HG02970 (cell line): Measurements from ENCODE around the gene CEP126.
A peak's percentile ranks its signal among the peaks of the same experiment; 100 is the strongest.

Experiments
- ATAC-seq: cut with Tn5 transposase; IDR thresholded peaks from one replicate; pipeline ENCODE4 v1.9.1; 2021; ENCODE audit warnings: mild to moderate bottlenecking, moderate library complexity, moderate number of reproducible peaks; ENCODE audit not compliant: unreplicated experiment, low FRiP score

The CEP126 gene

DNA sequence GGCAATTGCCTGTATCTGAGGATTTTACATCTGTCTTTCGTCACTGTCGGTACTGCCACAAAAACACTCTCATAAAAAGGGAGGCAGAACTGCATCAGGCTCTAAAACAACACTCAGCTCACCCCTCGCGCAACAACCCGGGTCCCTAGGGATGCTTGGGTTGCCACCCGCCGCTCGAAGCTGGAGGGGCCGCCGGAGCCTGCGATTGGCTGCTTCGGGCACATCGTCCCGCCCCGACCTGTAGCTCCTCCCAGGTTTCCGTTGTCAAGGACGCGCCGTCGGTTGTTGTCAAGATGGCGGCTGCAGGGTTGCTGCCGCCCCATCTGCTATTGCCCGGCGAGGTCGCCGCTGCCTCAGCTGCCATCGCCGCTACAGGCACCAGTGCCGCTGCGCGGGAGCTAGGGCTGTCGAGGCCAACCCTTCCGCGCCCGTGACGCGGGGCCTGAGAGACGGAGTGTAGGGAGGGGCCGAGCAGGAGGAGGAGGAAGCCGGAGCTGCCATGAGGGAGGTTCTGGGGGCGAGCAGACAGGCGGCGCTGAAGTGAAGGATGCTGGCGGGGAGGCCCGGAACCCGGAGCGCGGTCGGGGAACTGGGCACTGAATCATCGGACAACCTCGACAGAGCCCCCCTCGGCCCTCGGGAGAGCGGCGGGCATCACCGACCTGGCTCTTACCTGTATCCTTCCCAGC lies at the start of gene CEP126:
TSS of gene CEP126 (plus strand) at position 273 of the 689 bp plus-strand sequence. CDS start at position 548, 275 bp downstream.
- ATAC-seq, result peak; percentile 100

- ATAC-seq, result no peak
Measured at GRCh38 chr11:101866619-101867491, 48.0 kb upstream of the CEP126 start.

GRCh38 chr11:101867951-101868350 lies 46.9 kb upstream of the CEP126 start:
- ATAC-seq, result no peak

GRCh38 chr11:101870510-101870909 lies 44.3 kb upstream of the CEP126 start:
- no peak for ATAC-seq

DNA sequence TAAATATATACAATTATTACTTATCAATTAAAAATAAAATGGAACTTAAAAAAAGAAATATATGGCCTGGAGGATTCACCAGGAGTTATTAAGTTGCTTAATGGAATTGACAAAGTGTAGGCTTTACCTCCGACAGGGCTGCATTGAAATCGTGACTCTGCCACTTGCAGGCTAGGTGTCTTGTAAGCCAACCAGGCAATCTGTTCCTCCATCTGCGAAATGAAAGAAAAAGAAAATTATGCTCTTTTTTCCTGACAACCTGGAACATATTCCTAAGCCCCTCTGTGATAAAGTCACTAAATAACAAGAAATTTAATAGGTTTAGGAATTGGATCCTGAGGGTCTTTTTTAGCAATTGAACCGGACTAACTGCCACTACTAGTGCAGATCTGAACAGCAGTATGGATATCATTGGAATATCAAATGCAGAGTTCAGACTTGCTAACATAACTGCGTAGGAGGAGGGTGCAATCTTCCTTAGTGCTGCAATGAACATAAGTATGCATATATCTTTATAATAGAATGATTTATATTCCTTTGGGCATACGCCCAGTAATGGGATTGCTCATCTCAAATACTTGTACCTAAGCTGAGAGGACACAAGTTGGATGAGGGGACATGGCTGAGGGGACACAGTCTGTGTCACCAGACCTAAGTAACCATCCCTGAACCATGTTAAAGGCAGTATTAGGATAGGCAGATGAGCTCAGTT lies 42.5 kb upstream of the CEP126 start:
- ATAC-seq, result no peak

DNA sequence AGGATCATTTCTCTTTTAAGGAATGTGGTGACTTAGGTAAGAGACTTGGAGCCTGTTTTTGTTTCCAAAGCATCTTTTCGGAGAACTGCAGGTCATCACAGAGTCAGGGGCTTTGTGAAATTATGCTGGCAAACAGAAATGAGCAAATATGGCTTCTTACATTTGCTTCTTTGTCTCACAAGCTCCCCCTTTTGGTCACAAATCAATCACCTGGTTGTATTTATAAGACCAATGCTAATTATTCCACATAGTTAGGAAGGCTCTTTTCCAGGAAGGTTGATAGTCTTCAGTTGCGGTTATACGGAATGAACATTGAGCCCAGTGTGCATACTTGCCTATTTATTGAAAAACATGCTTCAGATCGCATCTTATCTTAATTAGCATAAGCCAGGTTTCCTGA lies 34.6 kb upstream of the CEP126 start:
- no peak for ATAC-seq

DNA sequence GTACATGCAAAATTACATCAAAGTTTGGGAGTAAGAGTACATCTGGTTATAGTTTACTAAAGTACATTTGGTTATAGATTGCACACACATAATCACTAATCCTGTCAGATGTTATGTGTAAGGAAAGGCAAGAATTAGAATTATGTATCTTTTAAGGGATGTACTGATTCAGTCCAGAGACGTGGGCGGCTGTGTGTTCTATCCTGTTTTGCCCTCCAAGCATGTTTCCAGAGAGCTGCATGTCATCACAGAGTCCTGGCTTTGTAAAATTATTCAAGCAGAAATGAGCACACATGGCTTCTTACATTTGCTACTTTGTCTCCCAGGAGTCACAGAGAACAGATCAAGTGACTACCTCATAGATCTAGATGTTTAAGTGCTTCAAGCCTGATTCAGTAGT lies 33.2 kb upstream of the CEP126 start:
- no peak for ATAC-seq

DNA sequence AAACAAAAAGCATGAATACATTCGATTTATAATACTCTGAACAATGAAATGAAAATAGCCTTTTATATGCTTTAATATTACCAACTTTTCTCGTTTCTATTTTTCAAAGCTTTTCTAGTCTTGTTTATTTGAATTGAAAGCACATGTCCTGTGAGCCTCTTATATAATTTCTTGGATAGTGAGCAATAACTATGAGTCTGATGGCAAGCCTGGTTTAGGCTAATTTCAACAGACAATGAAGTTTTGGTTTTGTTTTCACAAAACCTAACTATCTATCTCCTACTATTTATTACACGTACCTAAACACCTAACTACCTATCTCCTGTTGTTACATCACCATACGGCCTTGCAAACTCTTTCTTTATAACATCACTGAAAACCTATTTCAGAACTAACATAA lies 29.2 kb upstream of the CEP126 start:
- no peak for ATAC-seq

GRCh38 chr11:101889767-101890166 lies 25.0 kb upstream of the CEP126 start:
- ATAC-seq, result no peak

DNA sequence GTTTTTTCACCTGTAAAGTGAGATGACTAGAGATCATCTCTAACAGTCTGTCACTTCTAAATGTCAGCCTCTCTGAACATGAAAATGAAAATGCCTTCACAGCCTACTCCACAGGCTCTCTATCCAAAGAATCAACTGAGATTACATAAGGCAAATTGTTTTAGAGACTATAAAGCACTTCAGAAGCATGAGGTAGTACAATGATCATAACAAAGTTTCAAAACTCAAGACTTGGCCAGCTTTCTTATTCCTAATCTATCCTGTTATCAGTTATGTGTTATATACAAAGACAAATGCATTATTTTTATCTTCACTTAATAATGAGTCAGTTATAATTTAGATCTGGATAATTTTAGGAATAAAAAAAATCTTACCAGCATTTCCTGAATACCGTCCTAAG lies 20.3 kb upstream of the CEP126 start:
- no peak for ATAC-seq

DNA sequence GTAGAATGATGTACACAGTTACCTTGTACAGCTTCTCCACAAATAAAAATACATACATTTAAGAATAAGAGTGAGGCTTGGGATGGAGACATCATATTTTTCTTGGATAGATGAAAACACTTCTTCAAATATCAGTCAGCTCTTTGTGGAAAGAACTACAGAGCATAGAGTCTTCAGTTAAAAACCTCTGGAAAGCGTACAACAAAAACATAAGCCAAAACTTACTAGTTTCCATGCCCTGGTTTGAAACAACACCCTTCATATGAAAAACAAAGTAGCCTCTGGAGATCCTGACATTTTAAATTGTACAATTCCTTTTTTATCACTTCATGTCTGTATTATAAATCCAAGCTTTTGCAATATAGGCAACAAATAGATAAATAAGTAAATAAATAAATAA lies 7.0 kb upstream of the CEP126 start:
- no peak for ATAC-seq

GRCh38 chr11:101909087-101909486 lies 5.7 kb upstream of the CEP126 start:
- no peak for ATAC-seq

DNA sequence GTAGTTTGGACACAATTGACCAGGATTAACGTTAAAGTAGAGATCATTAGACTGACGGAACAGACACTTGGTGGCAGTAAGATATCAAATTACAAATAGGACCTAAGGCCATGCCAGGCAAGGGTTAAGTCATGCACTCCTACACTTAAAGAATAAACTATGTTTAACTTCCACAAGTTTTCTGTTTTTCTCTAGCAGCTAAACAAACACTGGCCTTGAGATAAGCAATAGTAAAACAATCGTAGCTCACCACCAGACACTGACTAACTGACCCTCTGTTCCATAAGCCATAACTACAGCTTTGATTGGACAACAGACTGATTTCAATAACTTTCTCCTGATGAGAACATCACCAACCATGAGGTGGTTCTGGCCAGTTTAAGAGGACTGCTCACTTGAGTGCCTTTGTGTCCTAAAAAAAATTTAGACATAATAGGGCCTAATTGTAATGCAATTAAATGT lies 2.0 kb upstream of the CEP126 start:
- ATAC-seq, result no peak

DNA sequence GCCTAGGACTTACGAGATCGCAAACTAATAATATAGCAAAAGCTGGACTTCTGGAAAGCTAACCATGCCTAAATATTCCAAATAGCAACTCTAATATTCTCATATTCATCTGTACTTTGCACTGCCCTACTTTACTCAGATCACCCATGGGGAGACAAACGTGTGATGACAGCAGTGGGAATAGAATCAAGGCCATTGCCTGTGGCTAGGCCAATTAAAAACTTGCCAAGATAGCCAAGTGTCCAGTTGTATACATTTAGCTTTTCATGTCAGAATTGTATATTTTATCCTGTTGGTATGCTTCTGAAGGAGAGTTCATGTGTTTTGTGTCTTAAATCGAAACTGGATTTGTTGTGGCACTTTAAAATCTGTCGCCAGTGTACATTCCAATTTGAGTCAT lies 1.2 kb upstream of the CEP126 start:
- no peak for ATAC-seq

GRCh38 chr11:101914341-101914737 lies 471 bp upstream of the CEP126 start:
- no peak for ATAC-seq

- peak; percentile 48 for ATAC-seq
Measured at GRCh38 chr11:101915791-101916291, 1.0 kb downstream of the CEP126 start.

GRCh38 chr11:101916422-101916821 lies 1.6 kb downstream of the CEP126 start, which contains the start of gene ANGPTL5:
Gene ANGPTL5 (minus strand): TSS chr11:101916522. CDS start chr11:101907909, 8,613 bp downstream.
- no peak for ATAC-seq

- no peak for ATAC-seq
Measured at GRCh38 chr11:101917226-101917625, 2.4 kb downstream of the CEP126 start.

DNA sequence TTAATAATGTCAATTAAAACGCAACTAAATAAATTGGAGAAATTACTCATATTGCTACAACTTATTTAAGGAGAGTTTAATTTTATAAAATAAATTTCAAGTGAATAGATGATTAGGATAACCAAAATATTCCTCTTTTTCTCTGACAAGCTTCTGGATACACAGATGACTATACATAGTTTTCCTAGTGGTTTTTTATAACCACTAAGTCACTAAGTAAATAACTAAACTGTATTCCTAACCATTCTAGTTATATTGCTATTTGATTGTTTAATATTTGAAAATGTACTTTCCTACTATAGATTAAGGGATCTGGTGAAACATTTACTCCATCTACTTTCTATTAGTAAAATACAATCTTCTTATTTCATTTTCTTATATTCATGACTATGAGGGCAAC lies 6.2 kb downstream of the CEP126 start:
- ATAC-seq, result no peak

DNA sequence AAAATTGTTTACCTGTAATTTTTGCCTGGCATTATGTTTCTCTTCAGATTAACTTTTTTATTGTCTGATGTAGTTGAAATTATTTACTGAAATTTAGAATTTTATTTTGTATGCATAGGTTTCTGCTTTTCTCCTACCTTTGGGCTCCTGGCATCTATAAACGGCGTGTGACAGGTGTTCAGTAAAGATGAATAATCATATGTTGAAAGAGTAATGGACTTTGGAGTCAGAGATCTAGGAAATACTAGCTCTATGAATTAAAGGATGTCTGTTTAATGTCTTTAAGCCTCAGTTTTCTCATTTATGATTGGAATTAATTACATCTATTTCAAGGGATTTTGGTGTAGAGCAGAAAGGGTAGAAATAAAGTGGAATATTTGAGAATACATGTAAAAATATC lies 8.7 kb downstream of the CEP126 start:
- ATAC-seq, result no peak
